ENCODE results near the gene R3HDM4. TPM values are rescaled to one million over a fixed set of nuclear protein-coding genes. Genes with fewer than 3 reads are reported as not detected.

R3HDM4 gene
- total and polyA plus RNA-seq, 9 of the 15 experiments (the other 6 are each of a cell fraction or from before 2014, with no cell fraction given), result 3.2 to 154 (median 59.0) TPM

DNA sequence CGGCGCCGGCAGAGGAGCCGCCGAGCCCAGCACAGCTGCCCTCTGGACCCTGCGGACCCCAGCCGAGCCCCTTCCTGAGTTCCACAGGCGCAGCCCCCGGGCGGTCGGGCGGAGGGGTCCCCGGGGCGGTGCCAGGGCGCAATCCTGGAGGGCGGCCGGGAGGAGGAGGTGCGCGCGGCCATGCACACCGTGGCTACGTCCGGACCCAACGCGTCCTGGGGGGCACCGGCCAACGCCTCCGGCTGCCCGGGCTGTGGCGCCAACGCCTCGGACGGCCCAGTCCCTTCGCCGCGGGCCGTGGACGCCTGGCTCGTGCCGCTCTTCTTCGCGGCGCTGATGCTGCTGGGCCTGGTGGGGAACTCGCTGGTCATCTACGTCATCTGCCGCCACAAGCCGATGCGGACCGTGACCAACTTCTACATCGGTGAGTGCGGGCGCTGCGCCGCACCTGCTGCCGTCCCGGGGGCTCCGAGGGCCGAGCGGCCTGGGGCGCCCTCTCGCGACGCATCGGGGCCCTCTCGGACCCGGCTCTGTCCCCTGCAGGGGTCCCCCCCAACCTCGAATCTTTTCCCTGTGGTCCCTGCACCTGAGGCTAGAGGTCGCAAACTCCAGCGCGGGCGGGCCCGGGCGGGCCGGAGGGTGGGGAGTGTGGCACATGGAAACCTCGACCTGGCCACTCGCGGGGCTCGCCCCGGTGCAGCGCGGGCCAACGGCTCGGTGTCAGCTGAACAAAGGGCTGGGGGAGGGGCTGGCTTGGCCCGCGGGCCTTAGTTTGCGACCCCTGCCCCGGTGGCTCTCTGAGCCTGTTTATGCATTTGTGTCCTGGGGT lies 4.5 kb upstream of the R3HDM4 start, which contains the start of gene KISS1R (continued):
- TF ChIP-seq, protein P1, sequence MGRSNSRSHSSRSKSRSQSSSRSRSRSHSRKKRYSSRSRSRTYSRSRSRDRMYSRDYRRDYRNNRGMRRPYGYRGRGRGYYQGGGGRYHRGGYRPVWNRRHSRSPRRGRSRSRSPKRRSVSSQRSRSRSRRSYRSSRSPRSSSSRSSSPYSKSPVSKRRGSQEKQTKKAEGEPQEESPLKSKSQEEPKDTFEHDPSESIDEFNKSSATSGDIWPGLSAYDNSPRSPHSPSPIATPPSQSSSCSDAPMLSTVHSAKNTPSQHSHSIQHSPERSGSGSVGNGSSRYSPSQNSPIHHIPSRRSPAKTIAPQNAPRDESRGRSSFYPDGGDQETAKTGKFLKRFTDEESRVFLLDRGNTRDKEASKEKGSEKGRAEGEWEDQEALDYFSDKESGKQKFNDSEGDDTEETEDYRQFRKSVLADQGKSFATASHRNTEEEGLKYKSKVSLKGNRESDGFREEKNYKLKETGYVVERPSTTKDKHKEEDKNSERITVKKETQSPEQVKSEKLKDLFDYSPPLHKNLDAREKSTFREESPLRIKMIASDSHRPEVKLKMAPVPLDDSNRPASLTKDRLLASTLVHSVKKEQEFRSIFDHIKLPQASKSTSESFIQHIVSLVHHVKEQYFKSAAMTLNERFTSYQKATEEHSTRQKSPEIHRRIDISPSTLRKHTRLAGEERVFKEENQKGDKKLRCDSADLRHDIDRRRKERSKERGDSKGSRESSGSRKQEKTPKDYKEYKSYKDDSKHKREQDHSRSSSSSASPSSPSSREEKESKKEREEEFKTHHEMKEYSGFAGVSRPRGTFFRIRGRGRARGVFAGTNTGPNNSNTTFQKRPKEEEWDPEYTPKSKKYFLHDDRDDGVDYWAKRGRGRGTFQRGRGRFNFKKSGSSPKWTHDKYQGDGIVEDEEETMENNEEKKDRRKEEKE (IDR thresholded peaks at IDR 0.05; ENCODE audit: borderline replicate concordance in 1 of 2, control insufficient read depth in 1 of 2, low read depth in 2 of 2, low read length in 1 of 2), result no peak
- TF ChIP-seq FOXJ2 (tag; IDR thresholded peaks at IDR 0.05), result no peak
- TF ChIP-seq RBM39 (optimal IDR thresholded peaks at IDR 0.05; ENCODE audit: low read depth, low read length), result no peak
- TF ChIP-seq ZNF212 (CRISPR knock-in tag; IDR thresholded peaks at IDR 0.05), result no peak
- TF ChIP-seq HOXB6 (CRISPR knock-in tag; IDR thresholded peaks at IDR 0.05; ENCODE audit: borderline replicate concordance), result no peak
- TF ChIP-seq ZNF76 (CRISPR knock-in tag; IDR thresholded peaks at IDR 0.05; ENCODE audit: borderline replicate concordance), result no peak
- TF ChIP-seq ZBTB1 (CRISPR knock-in tag; IDR thresholded peaks at IDR 0.05; ENCODE audit: borderline replicate concordance, low read depth), result peak; percentile 94
- no peak for TF ChIP-seq GATA2 (CRISPR knock-in tag; IDR thresholded peaks at IDR 0.05)
- TF ChIP-seq, protein P2, sequence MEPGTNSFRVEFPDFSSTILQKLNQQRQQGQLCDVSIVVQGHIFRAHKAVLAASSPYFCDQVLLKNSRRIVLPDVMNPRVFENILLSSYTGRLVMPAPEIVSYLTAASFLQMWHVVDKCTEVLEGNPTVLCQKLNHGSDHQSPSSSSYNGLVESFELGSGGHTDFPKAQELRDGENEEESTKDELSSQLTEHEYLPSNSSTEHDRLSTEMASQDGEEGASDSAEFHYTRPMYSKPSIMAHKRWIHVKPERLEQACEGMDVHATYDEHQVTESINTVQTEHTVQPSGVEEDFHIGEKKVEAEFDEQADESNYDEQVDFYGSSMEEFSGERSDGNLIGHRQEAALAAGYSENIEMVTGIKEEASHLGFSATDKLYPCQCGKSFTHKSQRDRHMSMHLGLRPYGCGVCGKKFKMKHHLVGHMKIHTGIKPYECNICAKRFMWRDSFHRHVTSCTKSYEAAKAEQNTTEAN (CRISPR knock-in tag; IDR thresholded peaks at IDR 0.05), result peak; percentile 67; the same call in 1 of the 2 replicates
- TF ChIP-seq NCOA1 (IDR thresholded peaks at IDR 0.05; ENCODE audit: low read depth), result 0 out of 2 replicates have a peak, but pooled peaks have one; percentile 12
- TF ChIP-seq ZNF785 (CRISPR knock-in tag; IDR thresholded peaks at IDR 0.05), result no peak
- no peak for TF ChIP-seq TBL1XR1 (IDR thresholded peaks at IDR 0.05; ENCODE audit: low read length in 2 of 2)
- TF ChIP-seq, protein P3, sequence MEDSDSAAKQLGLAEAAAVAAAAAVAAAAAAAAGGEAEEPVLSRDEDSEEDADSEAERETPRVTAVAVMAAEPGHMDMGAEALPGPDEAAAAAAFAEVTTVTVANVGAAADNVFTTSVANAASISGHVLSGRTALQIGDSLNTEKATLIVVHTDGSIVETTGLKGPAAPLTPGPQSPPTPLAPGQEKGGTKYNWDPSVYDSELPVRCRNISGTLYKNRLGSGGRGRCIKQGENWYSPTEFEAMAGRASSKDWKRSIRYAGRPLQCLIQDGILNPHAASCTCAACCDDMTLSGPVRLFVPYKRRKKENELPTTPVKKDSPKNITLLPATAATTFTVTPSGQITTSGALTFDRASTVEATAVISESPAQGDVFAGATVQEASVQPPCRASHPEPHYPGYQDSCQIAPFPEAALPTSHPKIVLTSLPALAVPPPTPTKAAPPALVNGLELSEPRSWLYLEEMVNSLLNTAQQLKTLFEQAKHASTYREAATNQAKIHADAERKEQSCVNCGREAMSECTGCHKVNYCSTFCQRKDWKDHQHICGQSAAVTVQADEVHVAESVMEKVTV (CRISPR knock-in tag; IDR thresholded peaks at IDR 0.05), result peak; percentile 63; the same call in 1 of the 2 replicates
- TF ChIP-seq NR1H2 (CRISPR knock-in tag; IDR thresholded peaks at IDR 0.05), result peak; percentile 44; the same call in 1 of the 2 replicates
- TF ChIP-seq ZNF384 (IDR thresholded peaks at IDR 0.05; ENCODE audit: low read depth, low read length), result no peak
- TF ChIP-seq, protein P4, sequence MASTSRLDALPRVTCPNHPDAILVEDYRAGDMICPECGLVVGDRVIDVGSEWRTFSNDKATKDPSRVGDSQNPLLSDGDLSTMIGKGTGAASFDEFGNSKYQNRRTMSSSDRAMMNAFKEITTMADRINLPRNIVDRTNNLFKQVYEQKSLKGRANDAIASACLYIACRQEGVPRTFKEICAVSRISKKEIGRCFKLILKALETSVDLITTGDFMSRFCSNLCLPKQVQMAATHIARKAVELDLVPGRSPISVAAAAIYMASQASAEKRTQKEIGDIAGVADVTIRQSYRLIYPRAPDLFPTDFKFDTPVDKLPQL (IDR thresholded peaks at IDR 0.05; ENCODE audit: extremely low read depth, insufficient read length), result no peak
- peak; percentile 75; the same call in 1 of the 2 replicates for TF ChIP-seq ZC3H4 (CRISPR knock-in tag; IDR thresholded peaks at IDR 0.05; ENCODE audit: borderline replicate concordance)
- TF ChIP-seq NR2C2 (CRISPR knock-in tag; IDR thresholded peaks at IDR 0.05), result peak; percentile 40; the same call in 1 of the 2 replicates
- peak; percentile 4; the same call in 1 of the 2 replicates for TF ChIP-seq NR2C2 (tag; IDR thresholded peaks at IDR 0.05)
- TF ChIP-seq KDM4B (IDR thresholded peaks at IDR 0.05; ENCODE audit: borderline replicate concordance in 2 of 2, low read depth in 1 of 2), result no peak
- no peak for TF ChIP-seq LEF1 (IDR thresholded peaks at IDR 0.05)

Data from K562 (cell line).